WTC11 (cell line): ENCODE measurements around the gene HNRNPH2.

Source experiments
- NFYB ChIP-seq: sonication (generic); formaldehyde crosslinking; conservative IDR thresholded peaks from 2 replicates; pipeline ENCODE4 v1.8.0; 2022; ENCODE audit warnings: low read depth, missing genetic modification reagents
- TEAD4 ChIP-seq: sonication (generic); formaldehyde crosslinking; IDR thresholded peaks from 2 replicates; pipeline ENCODE4 v1.8.0; 2022; ENCODE audit warnings: mild to moderate bottlenecking, missing genetic modification reagents
- TF ChIP-seq, protein P1 (sequence below): sonication (generic); formaldehyde crosslinking; IDR thresholded peaks from 2 replicates; pipeline ENCODE4 v1.8.0; 2023; ENCODE audit warnings: mild to moderate bottlenecking, missing genetic modification reagents
- TF ChIP-seq, protein P2 (sequence below): sonication (generic); formaldehyde crosslinking; IDR thresholded peaks from 2 replicates; pipeline ENCODE4 v1.8.1; 2023; ENCODE audit warnings: mild to moderate bottlenecking, missing genetic modification reagents, moderate library complexity
- TF ChIP-seq, protein P3 (sequence below): sonication (generic); formaldehyde crosslinking; IDR thresholded peaks from 2 replicates; pipeline ENCODE4 v1.8.0; 2022; ENCODE audit warnings: mild to moderate bottlenecking, missing genetic modification reagents
- TF ChIP-seq, protein P4 (sequence below): sonication (generic); formaldehyde crosslinking; IDR thresholded peaks from 2 replicates; pipeline ENCODE4 v1.8.0; 2022; ENCODE audit warnings: mild to moderate bottlenecking, missing genetic modification reagents

DNA sequence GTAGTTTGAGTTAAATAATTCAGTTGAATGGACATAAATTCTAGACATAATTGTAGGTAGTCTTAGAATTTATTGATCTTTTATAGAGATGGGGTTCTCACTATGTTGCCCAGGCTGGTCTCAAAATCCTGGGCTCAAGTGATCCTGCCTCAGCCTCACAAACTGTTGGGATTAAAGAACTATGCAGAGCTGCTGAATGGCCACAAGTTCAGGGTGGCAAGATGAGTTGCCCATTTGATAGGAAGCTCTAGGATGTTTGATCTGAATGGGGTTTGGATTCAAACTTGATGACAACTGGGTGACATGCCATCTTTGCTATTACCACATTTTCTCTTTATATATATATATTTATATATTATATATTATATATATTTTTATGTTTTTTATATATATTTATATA, 13.7 kb upstream of the HNRNPH2 start:
- TF ChIP-seq TEAD4 (CRISPR knock-in tag): no peak
- TF ChIP-seq, protein P1, sequence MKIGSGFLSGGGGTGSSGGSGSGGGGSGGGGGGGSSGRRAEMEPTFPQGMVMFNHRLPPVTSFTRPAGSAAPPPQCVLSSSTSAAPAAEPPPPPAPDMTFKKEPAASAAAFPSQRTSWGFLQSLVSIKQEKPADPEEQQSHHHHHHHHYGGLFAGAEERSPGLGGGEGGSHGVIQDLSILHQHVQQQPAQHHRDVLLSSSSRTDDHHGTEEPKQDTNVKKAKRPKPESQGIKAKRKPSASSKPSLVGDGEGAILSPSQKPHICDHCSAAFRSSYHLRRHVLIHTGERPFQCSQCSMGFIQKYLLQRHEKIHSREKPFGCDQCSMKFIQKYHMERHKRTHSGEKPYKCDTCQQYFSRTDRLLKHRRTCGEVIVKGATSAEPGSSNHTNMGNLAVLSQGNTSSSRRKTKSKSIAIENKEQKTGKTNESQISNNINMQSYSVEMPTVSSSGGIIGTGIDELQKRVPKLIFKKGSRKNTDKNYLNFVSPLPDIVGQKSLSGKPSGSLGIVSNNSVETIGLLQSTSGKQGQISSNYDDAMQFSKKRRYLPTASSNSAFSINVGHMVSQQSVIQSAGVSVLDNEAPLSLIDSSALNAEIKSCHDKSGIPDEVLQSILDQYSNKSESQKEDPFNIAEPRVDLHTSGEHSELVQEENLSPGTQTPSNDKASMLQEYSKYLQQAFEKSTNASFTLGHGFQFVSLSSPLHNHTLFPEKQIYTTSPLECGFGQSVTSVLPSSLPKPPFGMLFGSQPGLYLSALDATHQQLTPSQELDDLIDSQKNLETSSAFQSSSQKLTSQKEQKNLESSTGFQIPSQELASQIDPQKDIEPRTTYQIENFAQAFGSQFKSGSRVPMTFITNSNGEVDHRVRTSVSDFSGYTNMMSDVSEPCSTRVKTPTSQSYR (CRISPR knock-in tag): no peak
- TF ChIP-seq, protein P2, sequence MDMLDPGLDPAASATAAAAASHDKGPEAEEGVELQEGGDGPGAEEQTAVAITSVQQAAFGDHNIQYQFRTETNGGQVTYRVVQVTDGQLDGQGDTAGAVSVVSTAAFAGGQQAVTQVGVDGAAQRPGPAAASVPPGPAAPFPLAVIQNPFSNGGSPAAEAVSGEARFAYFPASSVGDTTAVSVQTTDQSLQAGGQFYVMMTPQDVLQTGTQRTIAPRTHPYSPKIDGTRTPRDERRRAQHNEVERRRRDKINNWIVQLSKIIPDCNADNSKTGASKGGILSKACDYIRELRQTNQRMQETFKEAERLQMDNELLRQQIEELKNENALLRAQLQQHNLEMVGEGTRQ (CRISPR knock-in tag): no peak
- TF ChIP-seq NFYB (CRISPR knock-in tag): no peak
- TF ChIP-seq, protein P3, sequence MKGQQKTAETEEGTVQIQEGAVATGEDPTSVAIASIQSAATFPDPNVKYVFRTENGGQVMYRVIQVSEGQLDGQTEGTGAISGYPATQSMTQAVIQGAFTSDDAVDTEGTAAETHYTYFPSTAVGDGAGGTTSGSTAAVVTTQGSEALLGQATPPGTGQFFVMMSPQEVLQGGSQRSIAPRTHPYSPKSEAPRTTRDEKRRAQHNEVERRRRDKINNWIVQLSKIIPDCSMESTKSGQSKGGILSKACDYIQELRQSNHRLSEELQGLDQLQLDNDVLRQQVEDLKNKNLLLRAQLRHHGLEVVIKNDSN (CRISPR knock-in tag): no peak
- TF ChIP-seq, protein P4, sequence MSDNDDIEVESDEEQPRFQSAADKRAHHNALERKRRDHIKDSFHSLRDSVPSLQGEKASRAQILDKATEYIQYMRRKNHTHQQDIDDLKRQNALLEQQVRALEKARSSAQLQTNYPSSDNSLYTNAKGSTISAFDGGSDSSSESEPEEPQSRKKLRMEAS (CRISPR knock-in tag): no peak
